Measurements from ENCODE around the gene ID3. TPM values are rescaled to one million over a fixed set of nuclear protein-coding genes. Genes with fewer than 3 reads are reported as not detected.

Gene ID3
- 1,000 to 10,000 TPM in 1 of 5 donors, 100 to 1,000 TPM in 3, 10 to 100 TPM in 1; 90.6 to 1,101 (median 120) TPM for total RNA-seq
- 100 to 1,000 TPM in 2 of 3 donors, 10 to 100 TPM in 1; 79.4 to 226 (median 139) TPM for polyA plus RNA-seq
- long read RNA-seq, donor 1, transcript ID3-201 (3 exons, 1,251 nt), result major isoform, 58 of 62 reads
- long read RNA-seq, donor 1, partial matches to known transcripts, result 0 of 62 reads
- long read RNA-seq, donor 1, other reads (novel, unspliced or antisense), result 0 of 62 reads
- long read RNA-seq, donor 2, transcript ID3-201 (3 exons, 1,251 nt), result major isoform, 87 of 89 reads
- long read RNA-seq, donor 2, partial matches to known transcripts, result 0 of 89 reads
- long read RNA-seq, donor 2, other reads (novel, unspliced or antisense), result 0 of 89 reads
- long read RNA-seq, donor 3, transcript ID3-201 (3 exons, 1,251 nt), result major isoform, 131 of 138 reads
- long read RNA-seq, donor 3, transcript ID3-203 (2 exons, 892 nt), result minor isoform, 5 of 138 reads
- long read RNA-seq, donor 3, partial matches to known transcripts, result 0 of 138 reads
- long read RNA-seq, donor 3, other reads (novel, unspliced or antisense), result 0 of 138 reads
- long read RNA-seq, donor 4, transcript ID3-201 (3 exons, 1,251 nt), result major isoform, 12 of 15 reads
- long read RNA-seq, donor 4, partial matches to known transcripts, result 0 of 15 reads
- long read RNA-seq, donor 4, other reads (novel, unspliced or antisense), result 0 of 15 reads
- long read RNA-seq, donor 5, transcript ID3-201 (3 exons, 1,251 nt), result major isoform, 165 of 173 reads
- long read RNA-seq, donor 5, partial matches to known transcripts, result 0 of 173 reads
- long read RNA-seq, donor 5, other reads (novel, unspliced or antisense), result 5 of 173 reads
- long read RNA-seq, donor 6, result 0 reads
- long read RNA-seq, donor 7, transcript ID3-201 (3 exons, 1,251 nt), result major isoform, 148 of 153 reads
- long read RNA-seq, donor 7, partial matches to known transcripts, result 0 of 153 reads
- long read RNA-seq, donor 7, other reads (novel, unspliced or antisense), result 0 of 153 reads
- long read RNA-seq, donor 8, transcript ID3-201 (3 exons, 1,251 nt), result major isoform, 128 of 132 reads
- long read RNA-seq, donor 8, partial matches to known transcripts, result 0 of 132 reads
- long read RNA-seq, donor 8, other reads (novel, unspliced or antisense), result 0 of 132 reads
- long read RNA-seq, donor 9, transcript ID3-201 (3 exons, 1,251 nt), result major isoform, 113 of 117 reads
- long read RNA-seq, donor 9, partial matches to known transcripts, result 0 of 117 reads
- long read RNA-seq, donor 9, other reads (novel, unspliced or antisense), result 0 of 117 reads
- long read RNA-seq, donor 10, transcript ID3-201 (3 exons, 1,251 nt), result major isoform, 60 of 63 reads
- long read RNA-seq, donor 10, partial matches to known transcripts, result 0 of 63 reads
- long read RNA-seq, donor 10, other reads (novel, unspliced or antisense), result 0 of 63 reads

GRCh38 chr1:23559136-23559984 is at the start of gene ID3:
Gene ID3, minus strand, starts transcription at chr1:23559501. Its CDS starts 75 bp downstream, at chr1:23559426.
- H3K4me1 ChIP-seq, result peaks cover 49 to 90% (median 81%) of the 10 kb centered on the region in 4 donors
- DNase-seq, result peak; percentile 98 to 99
- no peaks in the 10 kb centered on the region for H3K27me3 ChIP-seq

GRCh38 chr1:23607944-23608343 is 48.6 kb upstream of the ID3 start:
- WGBS, 5 donors, result 63 to 74% (median 67%) methylated on average over 4 of the region's 4 CpGs
- intact Hi-C loops (cut with DNase I; ENCODE audit: low total_unique reads), result no loop called here
- H3K4me3 ChIP-seq, result no peak overlapping the region

More at GRCh38 chr1:23559136-23559984, at the start of gene ID3:
- H3K4me3 ChIP-seq, result peak within 1 kb of the TSS; percentile 68 to 84 (median 78)
- TF ChIP-seq CTCF (IDR thresholded peaks at IDR 0.05) (no peak), POLR2AphosphoS5 (IDR thresholded peaks at IDR 0.05) (peak; percentile 96 to 99 (median 99)), EP300 (IDR thresholded peaks at IDR 0.05) (no peak), POLR2A (IDR thresholded peaks at IDR 0.05) (peak in 2 of 4 donors; percentile 91 to 94)
- no peaks in the 10 kb centered on the region for H3K9me3 ChIP-seq
- 0 to 1% (median 0%) methylated on average over 55 to 57 of the region's 57 CpGs for WGBS, 5 donors
- H3K36me3 ChIP-seq, result peaks cover 0 to 8% (median 2%) of the 10 kb centered on the region in 4 donors
- peak within 1 kb of the TSS; percentile 96 to 97 (median 97) for H3K27ac ChIP-seq
- intact Hi-C loops (cut with DNase I; ENCODE audit: low total_unique reads), result no loop called here

More at GRCh38 chr1:23607944-23608343, 48.6 kb upstream of the ID3 start:
- Histone ChIP-seq H3K27ac (no peak overlapping the region), H3K4me1 (no peaks in the 10 kb centered on the region), H3K36me3 (no peaks in the 10 kb centered on the region), H3K27me3 (peaks cover 0 to 9% (median 0%) of the 10 kb centered on the region in 3 donors), H3K9me3 (no peaks in the 10 kb centered on the region)
- DNase-seq, result no peak
- TF ChIP-seq POLR2A (IDR thresholded peaks at IDR 0.05), result no peak
- no peak for TF ChIP-seq CTCF (IDR thresholded peaks at IDR 0.05)
- TF ChIP-seq POLR2AphosphoS5 (IDR thresholded peaks at IDR 0.05), result no peak
- TF ChIP-seq EP300 (IDR thresholded peaks at IDR 0.05), result no peak

Measured in stomach (tissue), 19 donors.